Inflammatory macrophage (primary cell): ENCODE data around the gene TLR6.
A peak's percentile ranks its signal among the peaks of the same experiment; 100 is the strongest.
"Not testable (repeated sequence)": the region's sequence is repeated elsewhere in the genome, so short reads cannot be mapped to it uniquely, and the experiment has no call there.

Experiments used
- DNase-seq, 2 donors: peaks; one replicate each; pipeline ENCODE4 v3.0.0-alpha.2; 2020 to 2022

TLR6 gene

GRCh38 chr4:38785041-38785790, 71.4 kb downstream of the TLR6 start:
- peak; percentile 49 to 82 for DNase-seq

- DNase-seq, result no peak
Observed at GRCh38 chr4:38784141-38784540, 72.5 kb downstream of the TLR6 start.

- no peak for DNase-seq
Observed at GRCh38 chr4:38783109-38783460, 73.5 kb downstream of the TLR6 start.

GRCh38 chr4:38782452-38783108, 74.0 kb downstream of the TLR6 start, which contains the start of gene TLR10:
Gene TLR10, minus strand, starts transcription at chr4:38782990. Its CDS starts 7,400 bp downstream, at chr4:38775590.
- DNase-seq, result peak; percentile 53 to 66

- DNase-seq, result no peak
Observed at GRCh38 chr4:38781854-38782261, 74.8 kb downstream of the TLR6 start.

- no peak for DNase-seq
Observed at GRCh38 chr4:38780833-38781484, 75.7 kb downstream of the TLR6 start.

- DNase-seq, result no peak
Observed at GRCh38 chr4:38779790-38780189, 76.8 kb downstream of the TLR6 start.

GRCh38 chr4:38777925-38778324, 78.7 kb downstream of the TLR6 start:
- not testable (repeated sequence) for DNase-seq

GRCh38 chr4:38775326-38775725, 81.3 kb downstream of the TLR6 start:
- peak; percentile 39 to 44 for DNase-seq

GRCh38 chr4:38774181-38774955, 82.2 kb downstream of the TLR6 start:
- DNase-seq, result peak; percentile 39 to 78
